MCF 10A (cell line): Measurements from ENCODE around the gene REV3L. TPM values are rescaled to one million over a fixed set of nuclear protein-coding genes. Genes with fewer than 3 reads are reported as not detected.

Experiments
- BruUV-seq: library from RNA; stranded (reverse); fragments of 400-500 nt; replicated peaks from 2 replicates; lab custom pipeline; 2021; lab: Mats Ljungman, UMichigan
- CTCF ChIA-PET: fragments of 300-600 bp; sonication (Branson Sonifier 250); formaldehyde crosslinking; extraction: SDS; loops from one replicate; lab custom pipeline; 2021; ENCODE audit warnings: antibody characterized with exemption, inconsistent platforms; lab: Yijun Ruan, JAX
- POLR2A ChIA-PET: fragments of 300-600, 350-650 bp; sonication (Branson Sonifier 250); formaldehyde crosslinking; extraction: SDS; loops from one replicate; lab custom pipeline; 2020; ENCODE audit warnings: antibody characterized with exemption, inconsistent platforms; lab: Yijun Ruan, JAX
- DNase-seq: peaks from one replicate; pipeline ENCODE4 v3.0.0-alpha.2; 2018; ENCODE audit not compliant: unreplicated experiment
- H3K27ac Mint-ChIP-seq: one replicate; pipeline ENCODE4 v1.8.0; 2022; ENCODE audit warnings: mild to moderate bottlenecking, low read depth, mixed read lengths; ENCODE audit not compliant: unreplicated experiment
- H3K27me3 Mint-ChIP-seq: one replicate; pipeline ENCODE4 v1.8.0; 2022; ENCODE audit warnings: mixed read lengths; ENCODE audit not compliant: insufficient read depth, unreplicated experiment
- H3K36me3 Mint-ChIP-seq: one replicate; pipeline ENCODE4 v1.8.0; 2022; ENCODE audit warnings: mild to moderate bottlenecking, moderate library complexity, mixed read lengths; ENCODE audit not compliant: insufficient read depth, unreplicated experiment
- H3K4me1 Mint-ChIP-seq: one replicate; pipeline ENCODE4 v1.8.0; 2022; ENCODE audit warnings: mixed read lengths; ENCODE audit not compliant: insufficient read depth, unreplicated experiment
- H3K4me3 Mint-ChIP-seq: one replicate; pipeline ENCODE4 v1.8.0; 2022; ENCODE audit warnings: mild to moderate bottlenecking, moderate library complexity, mixed read lengths; ENCODE audit not compliant: unreplicated experiment
- H3K9me3 Mint-ChIP-seq: one replicate; pipeline ENCODE4 v1.8.0; 2022; ENCODE audit warnings: mixed read lengths; ENCODE audit not compliant: unreplicated experiment
- CTCF ChIP-seq: fragments of 200-600 bp; IDR thresholded peaks from one replicate; pipeline ENCODE4 v1.8.0; 2022; ENCODE audit warnings: antibody characterized with exemption, mild to moderate bottlenecking; ENCODE audit not compliant: unreplicated experiment
- intact Hi-C: fragments of 100-400 bp; cut with micrococcal nuclease; formaldehyde crosslinking; loops from 2 replicates; pipeline ENCODE4 v1.14.1; 2022
- total RNA-seq: library from RNA; stranded (reverse); gene quantifications from 2 replicates; pipeline ENCODE4 v1.2.3, GENCODE V29; 2022

REV3L gene
- total RNA-seq, 1 experiment from 2014 or later, result 31.2 TPM

DNA sequence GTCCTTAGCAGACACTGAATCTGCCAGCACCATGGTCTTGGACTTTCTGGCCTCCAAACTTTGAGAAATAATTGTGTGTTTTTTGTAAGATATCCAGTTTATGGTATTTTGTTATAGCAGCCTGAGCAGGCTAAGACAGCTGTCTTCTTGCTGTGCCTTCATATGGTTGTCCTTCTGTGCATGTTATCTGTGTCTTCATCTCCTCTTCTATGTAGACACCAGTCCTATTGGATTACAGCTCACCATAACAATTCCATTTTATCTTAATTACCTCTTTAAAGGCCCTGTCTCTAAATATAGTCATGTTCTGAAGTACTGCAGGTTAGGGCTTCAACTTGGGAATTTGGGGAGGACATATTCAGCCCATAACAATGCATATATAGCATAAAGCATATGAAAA is 44.3 kb upstream of the REV3L start:
- Mint-ChIP-seq H3K27ac (no peak overlapping the region), H3K4me1 (no peaks in the 10 kb centered on the region), H3K9me3 (no peaks in the 10 kb centered on the region), H3K27me3 (no peaks in the 10 kb centered on the region), H3K36me3 (no peaks in the 10 kb centered on the region), H3K4me3 (no peak overlapping the region)
- intact Hi-C loops, result no loop called here
- TF ChIP-seq CTCF, result no peak
- DNase-seq, result no peak
- BruUV-seq, result no TSS peak
- CTCF ChIA-PET, result interaction anchor here (0.6 to 0.7 kb wide), 2 partner anchors 19 to 1567 kb away, joined by 3 to 4 read pairs; no protein-coding TSS in a partner anchor
- POLR2A ChIA-PET, result interaction anchor here (1.3 kb wide), 1 partner anchor 15 kb away, joined by 3 read pairs; no protein-coding TSS in a partner anchor

GRCh38 chr6:111524735-111525134 is 41.7 kb upstream of the REV3L start:
- Mint-ChIP-seq H3K27ac (no peak overlapping the region), H3K9me3 (no peaks in the 10 kb centered on the region), H3K4me1 (no peaks in the 10 kb centered on the region), H3K4me3 (no peak overlapping the region), H3K27me3 (no peaks in the 10 kb centered on the region), H3K36me3 (no peaks in the 10 kb centered on the region)
- DNase-seq, result no peak
- intact Hi-C loops, result no loop called here
- ChIA-PET POLR2A (interaction anchor here (0.6 to 2.8 kb wide), 3 partner anchors 28 to 101 kb away, joined by 3 to 6 read pairs (median 5); no protein-coding TSS in a partner anchor), CTCF (interaction anchor here (0.6 to 1.5 kb wide), 3 partner anchors 10 to 15 kb away, joined by 3 to 6 read pairs (median 4); no protein-coding TSS in a partner anchor)
- TF ChIP-seq CTCF, result no peak
- BruUV-seq, result no TSS peak

GRCh38 chr6:111524252-111524651 is 41.2 kb upstream of the REV3L start:
- CTCF ChIA-PET, result interaction anchor here (0.6 to 1.5 kb wide), 3 partner anchors 15 to 79 kb away, joined by 3 to 6 read pairs (median 4); no protein-coding TSS in a partner anchor
- no peak for DNase-seq
- TF ChIP-seq CTCF, result no peak
- Mint-ChIP-seq H3K27ac (no peak overlapping the region), H3K4me1 (no peaks in the 10 kb centered on the region), H3K27me3 (no peaks in the 10 kb centered on the region), H3K36me3 (no peaks in the 10 kb centered on the region), H3K9me3 (no peaks in the 10 kb centered on the region), H3K4me3 (no peak overlapping the region)
- POLR2A ChIA-PET, result interaction anchor here (0.7 to 2.8 kb wide), 3 partner anchors 22 to 207 kb away, joined by 4 to 6 read pairs (median 4); no protein-coding TSS in a partner anchor
- intact Hi-C loops, result no loop called here
- BruUV-seq, result no TSS peak

DNA sequence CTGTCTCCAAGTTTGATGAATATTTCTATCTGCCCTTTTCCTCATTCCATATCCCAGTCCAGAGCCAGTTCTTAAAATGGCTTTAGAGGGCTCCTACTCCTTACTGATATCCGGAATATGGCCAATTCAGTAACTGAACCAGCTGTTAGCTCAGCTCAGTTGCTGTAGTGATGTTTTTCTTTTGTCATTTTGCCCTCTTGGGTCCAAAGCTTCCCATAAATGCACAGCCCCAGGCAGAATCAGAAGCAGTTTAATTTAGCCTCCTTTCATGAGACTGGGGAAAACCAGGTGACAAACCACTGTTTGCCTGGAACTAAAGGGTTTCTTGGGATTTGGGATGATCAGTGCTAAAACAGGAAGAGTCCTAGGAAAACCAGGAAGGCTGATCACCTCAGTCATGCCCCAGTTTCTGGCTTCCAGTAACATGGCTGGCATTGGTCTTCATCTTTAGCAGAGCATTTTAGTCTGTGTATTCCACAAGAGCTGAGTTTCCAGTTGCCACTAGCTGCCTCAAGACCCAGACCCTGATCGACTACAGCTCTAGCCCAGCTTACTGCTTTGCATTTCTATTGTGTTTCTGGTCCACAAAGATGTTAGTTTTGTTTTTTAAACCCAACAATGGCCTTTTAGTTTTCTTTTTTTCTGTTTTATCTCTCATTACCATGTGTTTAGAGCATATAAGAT is 40.6 kb upstream of the REV3L start:
- H3K4me3 Mint-ChIP-seq, result no peak overlapping the region
- ChIA-PET POLR2A (interaction anchor here (0.7 to 2.8 kb wide), 3 partner anchors 21 to 206 kb away, joined by 4 to 6 read pairs (median 4); no protein-coding TSS in a partner anchor), CTCF (interaction anchor here (1.2 to 1.5 kb wide), 2 partner anchors 14 to 79 kb away, joined by 4 to 6 read pairs; no protein-coding TSS in a partner anchor)
- H3K4me1 Mint-ChIP-seq, result no peaks in the 10 kb centered on the region
- intact Hi-C loops, result no loop called here
- TF ChIP-seq CTCF, result no peak
- no peak overlapping the region for H3K27ac Mint-ChIP-seq
- H3K36me3 Mint-ChIP-seq, result no peaks in the 10 kb centered on the region
- DNase-seq, result no peak
- no TSS peak for BruUV-seq
- H3K9me3 Mint-ChIP-seq, result no peaks in the 10 kb centered on the region
- H3K27me3 Mint-ChIP-seq, result no peaks in the 10 kb centered on the region
